ENCODE data around the gene AGBL3. TPM values are rescaled to one million over a fixed set of nuclear protein-coding genes. Genes with fewer than 3 reads are reported as not detected.

Gene AGBL3
- total RNA-seq, 4 donors from 2014 or later, result 0.49 to 2.4 (median 0.94) TPM; not detected in 1

DNA sequence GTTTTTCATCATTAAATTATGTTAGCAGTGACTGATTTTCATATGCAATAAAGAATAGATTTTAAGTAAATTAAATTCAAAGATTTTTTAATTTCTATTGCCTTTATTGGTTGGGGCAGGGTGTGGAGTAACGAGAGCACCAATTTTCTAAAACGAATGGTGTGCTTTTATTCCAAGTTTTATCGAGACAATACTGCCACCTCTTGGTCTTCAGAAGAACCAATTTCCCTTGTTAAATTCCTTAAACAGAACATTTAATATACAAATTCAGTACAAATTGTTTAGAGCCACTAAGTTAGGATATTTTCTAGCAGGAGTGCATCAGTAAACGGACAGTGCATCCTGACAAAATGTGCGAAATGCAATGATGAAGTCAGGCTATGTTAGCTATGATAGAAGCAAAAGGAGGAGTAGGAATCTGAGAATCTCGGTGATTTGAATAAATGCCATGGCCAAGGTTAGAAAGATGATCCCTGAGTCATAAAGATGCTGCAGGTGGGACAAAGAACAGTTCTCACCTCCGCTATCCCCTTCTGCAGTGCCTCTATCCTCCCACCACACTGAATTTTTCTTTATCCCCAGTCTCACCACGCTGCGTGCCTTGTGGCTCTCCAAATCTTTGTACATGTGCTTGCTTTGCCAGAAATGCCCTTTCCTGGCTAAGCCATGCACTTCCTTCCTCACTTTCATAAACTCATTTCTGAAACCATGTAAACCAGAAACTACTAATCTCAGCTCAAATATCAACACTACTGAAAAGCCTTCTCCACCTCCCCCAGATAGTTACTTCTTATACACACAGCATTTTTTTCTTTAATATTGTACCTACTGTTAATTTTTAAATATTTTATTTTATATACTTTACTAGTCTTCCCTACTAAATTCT lies 31.9 kb upstream of the AGBL3 start:
- no peaks in the 10 kb centered on the region for H3K27me3 ChIP-seq
- DNase-seq (ENCODE audit: low spot score in 2 of 2), result no peak
- H3K27ac ChIP-seq, result no peak overlapping the region
- no peaks in the 10 kb centered on the region for H3K9me3 ChIP-seq
- H3K4me3 ChIP-seq, result no peak overlapping the region
- peaks cover 67% of the 10 kb centered on the region for H3K36me3 ChIP-seq
- WGBS, result 55% methylated on average over 9 of the region's 9 CpGs
- no peaks in the 10 kb centered on the region for H3K4me1 ChIP-seq
- TF ChIP-seq, protein P1, sequence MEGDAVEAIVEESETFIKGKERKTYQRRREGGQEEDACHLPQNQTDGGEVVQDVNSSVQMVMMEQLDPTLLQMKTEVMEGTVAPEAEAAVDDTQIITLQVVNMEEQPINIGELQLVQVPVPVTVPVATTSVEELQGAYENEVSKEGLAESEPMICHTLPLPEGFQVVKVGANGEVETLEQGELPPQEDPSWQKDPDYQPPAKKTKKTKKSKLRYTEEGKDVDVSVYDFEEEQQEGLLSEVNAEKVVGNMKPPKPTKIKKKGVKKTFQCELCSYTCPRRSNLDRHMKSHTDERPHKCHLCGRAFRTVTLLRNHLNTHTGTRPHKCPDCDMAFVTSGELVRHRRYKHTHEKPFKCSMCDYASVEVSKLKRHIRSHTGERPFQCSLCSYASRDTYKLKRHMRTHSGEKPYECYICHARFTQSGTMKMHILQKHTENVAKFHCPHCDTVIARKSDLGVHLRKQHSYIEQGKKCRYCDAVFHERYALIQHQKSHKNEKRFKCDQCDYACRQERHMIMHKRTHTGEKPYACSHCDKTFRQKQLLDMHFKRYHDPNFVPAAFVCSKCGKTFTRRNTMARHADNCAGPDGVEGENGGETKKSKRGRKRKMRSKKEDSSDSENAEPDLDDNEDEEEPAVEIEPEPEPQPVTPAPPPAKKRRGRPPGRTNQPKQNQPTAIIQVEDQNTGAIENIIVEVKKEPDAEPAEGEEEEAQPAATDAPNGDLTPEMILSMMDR (IDR thresholded peaks at IDR 0.05), result peak; percentile 7 to 29
- no peak for TF ChIP-seq POLR2A (IDR thresholded peaks at IDR 0.05)

- WGBS, result 96% methylated on average over 3 of the region's 3 CpGs
These were observed 29.3 kb upstream of the AGBL3 start for GRCh38 chr7:134957005-134957404.

DNA sequence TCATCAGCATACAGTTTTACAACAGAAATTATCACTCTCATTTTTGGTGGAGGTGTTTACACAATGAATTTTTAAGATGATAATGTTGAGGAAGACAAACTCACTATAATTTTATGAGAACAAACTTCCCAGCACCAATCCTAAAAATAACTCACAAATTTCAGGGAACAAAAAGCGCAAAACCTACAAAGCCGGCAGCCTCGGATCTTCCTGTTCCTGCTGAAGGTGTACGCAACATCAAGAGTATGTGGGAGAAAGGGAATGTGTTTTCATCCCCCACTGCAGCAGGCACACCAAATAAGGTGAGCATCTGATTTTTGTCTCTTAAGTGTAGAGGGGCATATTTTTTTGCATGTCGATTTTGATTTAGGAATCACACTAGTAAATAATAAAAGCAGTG lies 26.5 kb upstream of the AGBL3 start:
- no peaks in the 10 kb centered on the region for H3K27me3 ChIP-seq
- whole genome bisulfite sequencing, result 93% methylated on average over 5 of the region's 5 CpGs
- H3K9me3 ChIP-seq, result no peaks in the 10 kb centered on the region
- H3K4me1 ChIP-seq, result no peaks in the 10 kb centered on the region
- no peak overlapping the region for H3K4me3 ChIP-seq
- peaks cover 58% of the 10 kb centered on the region for H3K36me3 ChIP-seq
- DNase-seq (ENCODE audit: low spot score in 2 of 2), result no peak
- TF ChIP-seq POLR2A (IDR thresholded peaks at IDR 0.05) (no peak), EP300 (IDR thresholded peaks at IDR 0.05) (no peak), POLR2AphosphoS5 (IDR thresholded peaks at IDR 0.05) (no peak)
- TF ChIP-seq, protein P1 (IDR thresholded peaks at IDR 0.05), result no peak
- no peak overlapping the region for H3K27ac ChIP-seq

More at GRCh38 chr7:134957005-134957404, 29.3 kb upstream of the AGBL3 start:
- no peaks in the 10 kb centered on the region for H3K4me1 ChIP-seq
- peaks cover 65% of the 10 kb centered on the region for H3K36me3 ChIP-seq
- no peak overlapping the region for H3K27ac ChIP-seq
- no peak for DNase-seq (ENCODE audit: low spot score in 2 of 2)
- H3K4me3 ChIP-seq, result no peak overlapping the region
- H3K27me3 ChIP-seq, result no peaks in the 10 kb centered on the region
- TF ChIP-seq POLR2A (IDR thresholded peaks at IDR 0.05), result no peak
- no peaks in the 10 kb centered on the region for H3K9me3 ChIP-seq

- Histone ChIP-seq H3K36me3 (peaks cover 61% of the 10 kb centered on the region), H3K4me1 (no peaks in the 10 kb centered on the region), H3K4me3 (no peak overlapping the region), H3K27me3 (no peaks in the 10 kb centered on the region), H3K27ac (no peak overlapping the region), H3K9me3 (no peaks in the 10 kb centered on the region)
- no peak for DNase-seq (ENCODE audit: low spot score in 2 of 2)
- no peak for TF ChIP-seq EP300 (IDR thresholded peaks at IDR 0.05)
- TF ChIP-seq POLR2AphosphoS5 (IDR thresholded peaks at IDR 0.05), result no peak
- TF ChIP-seq, protein P1 (IDR thresholded peaks at IDR 0.05), result no peak
- no peak for TF ChIP-seq POLR2A (IDR thresholded peaks at IDR 0.05)
These were observed 24.0 kb upstream of the AGBL3 start for GRCh38 chr7:134962270-134962780.

- H3K36me3 ChIP-seq, result peaks cover 57% of the 10 kb centered on the region
- TF ChIP-seq, protein P1 (IDR thresholded peaks at IDR 0.05), result no peak
- TF ChIP-seq POLR2AphosphoS5 (IDR thresholded peaks at IDR 0.05) (no peak), POLR2A (IDR thresholded peaks at IDR 0.05) (no peak), EP300 (IDR thresholded peaks at IDR 0.05) (no peak)
- DNase-seq (ENCODE audit: low spot score in 2 of 2), result no peak
These were observed 23.3 kb upstream of the AGBL3 start for GRCh38 chr7:134963036-134963435.

More at GRCh38 chr7:134963036-134963435, 23.3 kb upstream of the AGBL3 start:
- Histone ChIP-seq H3K4me1 (no peaks in the 10 kb centered on the region), H3K9me3 (no peaks in the 10 kb centered on the region), H3K27ac (no peak overlapping the region), H3K4me3 (no peak overlapping the region), H3K27me3 (no peaks in the 10 kb centered on the region)
- WGBS, result 37% methylated on average over 4 of the region's 4 CpGs

Data from suprapubic skin (tissue), 4 donors.